Activated naive CD4-positive, alpha-beta T cell treated with anti-CD3 and anti-CD28 coated beads, Interleukin-2, amount 10 ng/mL, durations not matched to agents 7 days and 5 days (primary cell): ENCODE measurements around the gene SOCS1.
"Not testable (repeated sequence)": the region's sequence is repeated elsewhere in the genome, so short reads cannot be mapped to it uniquely, and the experiment has no call there.

Source experiments
- CTCF ChIA-PET: fragments of 350-600 bp; sonication (Branson Sonifier 250); formaldehyde crosslinking; loops from one replicate; lab custom pipeline; 2021; ENCODE audit warnings: antibody characterized with exemption; lab: Charles Lee
- DNase-seq: peaks from one replicate; pipeline ENCODE4 v3.0.0-alpha.2; 2020
- H3K27ac Mint-ChIP-seq: one replicate; pipeline ENCODE4 v1.8.0; 2021; ENCODE audit warnings: mild to moderate bottlenecking, moderate library complexity, mixed read lengths
- H3K27me3 Mint-ChIP-seq: one replicate; pipeline ENCODE4 v1.8.0; 2021; ENCODE audit warnings: mild to moderate bottlenecking, mixed read lengths
- H3K36me3 Mint-ChIP-seq: one replicate; pipeline ENCODE4 v1.8.0; 2021; ENCODE audit warnings: mixed read lengths
- H3K4me1 Mint-ChIP-seq: one replicate; pipeline ENCODE4 v1.8.0; 2021; ENCODE audit warnings: mixed read lengths
- H3K4me3 Mint-ChIP-seq: one replicate; pipeline ENCODE4 v1.8.0; 2021; ENCODE audit warnings: mild to moderate bottlenecking, moderate library complexity, mixed read lengths
- H3K9me3 Mint-ChIP-seq: one replicate; pipeline ENCODE4 v1.8.0; 2021; ENCODE audit warnings: mixed read lengths

SOCS1 gene

DNA sequence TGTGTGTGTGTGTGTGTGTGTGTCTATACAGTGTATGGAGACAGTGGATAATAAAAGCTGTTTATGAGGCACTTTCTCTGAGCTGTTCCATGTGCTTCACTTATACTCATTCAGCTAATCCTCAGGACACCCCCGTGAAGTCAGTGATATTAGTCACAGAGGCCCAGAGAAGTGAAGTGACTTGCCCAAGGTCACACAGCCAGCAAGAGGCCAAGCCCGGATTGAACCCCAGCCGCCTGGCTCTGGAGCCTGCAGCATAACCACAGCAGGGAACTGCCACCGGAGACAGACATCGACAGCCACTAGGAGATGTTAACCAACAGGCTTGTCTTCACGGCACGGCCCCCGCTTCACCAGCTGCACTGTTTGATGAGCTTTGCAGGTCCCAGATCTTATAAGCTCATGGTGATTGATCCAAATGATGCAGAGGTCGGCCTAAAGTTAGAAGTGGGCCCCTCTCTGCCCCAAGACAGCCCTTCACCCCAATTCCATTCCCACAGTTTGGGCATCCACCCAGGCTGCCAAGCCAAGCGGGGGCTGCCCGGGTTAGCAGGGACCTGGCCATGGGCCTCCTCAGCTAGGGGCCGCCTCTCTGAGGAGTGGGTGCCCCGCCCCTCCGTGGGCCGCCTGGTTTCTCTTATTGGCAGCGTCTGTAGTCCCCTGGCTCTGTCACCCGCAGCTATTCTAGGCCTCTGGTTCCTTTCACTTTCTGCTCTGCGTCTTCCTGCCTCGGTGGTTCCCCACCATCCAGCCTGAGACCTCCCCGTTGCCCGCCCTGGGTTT lies 30.9 kb downstream of the SOCS1 start:
- H3K9me3 Mint-ChIP-seq: no peaks in the 10 kb centered on the region
- H3K27ac Mint-ChIP-seq: peak overlapping the region; percentile 99
- peak; percentile 91 for DNase-seq
- peaks cover 2% of the 10 kb centered on the region for H3K36me3 Mint-ChIP-seq
- CTCF ChIA-PET: interaction anchor here (0.5 to 1.9 kb wide), 12 partner anchors 8 to 262 kb away, joined by 3 to 16 read pairs (median 4); partner anchors contain the start of gene SOCS1
- H3K4me3 Mint-ChIP-seq: peak overlapping the region; percentile 67
- no peaks in the 10 kb centered on the region for H3K27me3 Mint-ChIP-seq
- H3K4me1 Mint-ChIP-seq: peaks cover 90% of the 10 kb centered on the region

DNA sequence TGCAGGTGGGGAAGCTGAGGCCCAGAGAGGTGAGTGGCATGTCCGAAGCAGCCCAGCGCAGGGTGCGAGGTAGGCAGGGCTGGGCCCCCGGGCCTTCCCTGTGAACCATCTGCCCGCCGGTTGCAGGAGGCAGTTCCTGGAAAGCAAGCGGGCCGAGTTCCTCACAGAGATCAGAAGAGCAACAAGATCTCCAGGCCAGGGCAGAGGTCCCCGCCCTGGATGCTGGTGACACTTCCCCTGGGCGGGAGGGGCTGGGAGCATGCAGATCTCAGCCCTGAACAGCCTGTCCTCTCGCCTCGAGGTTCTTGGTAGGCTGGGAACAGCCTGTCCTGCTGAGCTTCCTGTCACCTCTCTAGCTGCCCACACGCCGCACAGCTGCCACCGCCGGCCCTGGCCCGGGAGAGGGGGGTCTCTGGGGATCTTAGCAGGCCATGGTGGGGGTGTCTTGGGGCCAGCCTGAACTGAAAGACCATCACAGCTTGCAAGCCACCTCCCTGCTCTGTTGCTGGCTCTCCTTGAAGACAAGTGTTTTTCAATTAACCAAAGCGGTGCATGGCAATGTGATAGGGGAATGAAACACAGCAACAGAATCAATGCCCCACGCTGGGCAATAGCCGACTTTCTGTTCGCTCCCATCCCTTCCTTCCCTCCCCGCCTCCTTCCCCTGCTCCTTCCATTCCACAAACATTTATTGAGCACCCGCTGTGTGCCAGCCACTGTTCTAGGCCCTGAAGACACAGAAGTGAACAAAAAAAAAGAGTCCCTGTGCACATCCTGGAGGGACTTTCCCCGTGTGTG lies 31.7 kb downstream of the SOCS1 start:
- CTCF ChIA-PET: interaction anchor here (0.7 to 1.9 kb wide), 10 partner anchors 9 to 261 kb away, joined by 3 to 16 read pairs (median 4); partner anchors contain the start of gene SOCS1
- DNase-seq: peak; percentile 88
- peak overlapping the region; percentile 99 for H3K27ac Mint-ChIP-seq

DNA sequence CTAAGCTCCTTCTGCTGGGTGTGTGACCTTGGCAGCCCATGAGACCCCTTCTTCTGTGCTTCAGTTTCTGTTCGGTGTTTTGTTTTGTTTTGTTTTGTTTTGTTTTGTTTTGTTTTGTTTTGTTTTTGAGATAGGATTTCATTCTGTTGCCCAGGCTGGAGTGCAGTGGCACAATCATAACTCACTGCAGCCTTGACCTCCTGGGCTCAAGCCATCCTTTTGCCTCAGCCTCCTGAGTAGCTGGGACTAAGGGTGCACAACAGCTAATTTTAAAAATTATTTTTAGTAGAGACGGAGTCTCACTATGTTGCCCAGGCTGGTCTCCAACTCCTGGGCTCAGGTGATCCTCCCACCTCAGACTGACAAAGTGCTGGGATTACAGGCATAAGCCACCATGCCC lies 35.5 kb downstream of the SOCS1 start:
- H3K27ac Mint-ChIP-seq, H3K4me3 Mint-ChIP-seq, DNase-seq, CTCF ChIA-PET, H3K27me3 Mint-ChIP-seq: not testable (repeated sequence)
- H3K9me3 Mint-ChIP-seq: peaks cover 25% of the 10 kb centered on the region
- peaks cover 27% of the 10 kb centered on the region for H3K36me3 Mint-ChIP-seq
- peaks cover 64% of the 10 kb centered on the region for H3K4me1 Mint-ChIP-seq

More for the DNA sequence above, 31.7 kb downstream of the SOCS1 start:
- Mint-ChIP-seq H3K4me1 (peaks cover 87% of the 10 kb centered on the region), H3K36me3 (peaks cover under 1% of the 10 kb centered on the region), H3K27me3 (no peaks in the 10 kb centered on the region), H3K9me3 (peaks cover under 1% of the 10 kb centered on the region), H3K4me3 (peak overlapping the region; percentile 67)

DNA sequence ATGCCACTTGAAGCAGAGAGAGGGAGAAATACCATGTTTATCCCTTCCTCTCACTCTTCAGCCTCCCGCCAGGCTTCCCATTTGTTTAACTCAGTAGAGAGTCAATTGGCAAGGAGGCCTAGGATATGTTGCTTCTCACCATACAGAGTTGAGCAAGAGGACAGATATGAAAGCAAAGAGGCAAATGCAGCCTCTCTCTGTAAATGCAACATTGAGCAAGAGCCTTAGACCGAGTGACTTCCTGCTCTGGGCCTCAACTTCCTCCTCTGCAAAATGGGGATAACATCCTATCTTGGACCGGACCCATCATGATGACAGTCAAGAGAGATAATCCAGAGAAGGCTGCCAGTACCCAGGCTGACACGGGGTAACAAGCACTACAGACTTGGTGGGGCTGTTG lies 36.8 kb downstream of the SOCS1 start:
- H3K36me3 Mint-ChIP-seq: peaks cover 27% of the 10 kb centered on the region
- peak overlapping the region; percentile 69 for H3K27ac Mint-ChIP-seq
- DNase-seq: no peak
- no peak overlapping the region for H3K4me3 Mint-ChIP-seq
- peaks cover 51% of the 10 kb centered on the region for H3K4me1 Mint-ChIP-seq
- no peaks in the 10 kb centered on the region for H3K27me3 Mint-ChIP-seq
- peaks cover 25% of the 10 kb centered on the region for H3K9me3 Mint-ChIP-seq
- CTCF ChIA-PET: interaction anchor here (1.6 to 3.1 kb wide), 2 partner anchors 12 to 31 kb away, joined by 4 to 19 read pairs; no protein-coding TSS in a partner anchor

DNA sequence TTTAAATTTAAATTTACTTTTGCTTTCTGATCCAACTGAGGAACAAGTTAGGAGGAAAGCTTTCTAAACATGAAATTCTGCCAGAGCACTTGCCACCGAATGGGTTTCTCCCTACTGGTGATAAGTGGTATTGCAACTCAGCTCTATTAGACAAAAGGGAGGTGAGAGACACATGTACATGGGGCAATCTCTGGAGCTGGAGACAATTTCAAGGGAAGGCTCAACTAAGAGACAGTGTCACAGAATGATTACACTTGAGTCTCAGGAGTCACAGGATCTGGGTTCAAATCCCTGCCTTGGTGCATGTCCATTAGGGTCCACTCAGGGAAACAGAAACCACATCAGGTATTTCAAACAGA lies 37.4 kb downstream of the SOCS1 start:
- Mint-ChIP-seq H3K27ac (peak overlapping the region; percentile 58), H3K27me3 (no peaks in the 10 kb centered on the region), H3K36me3 (peaks cover 27% of the 10 kb centered on the region), H3K9me3 (peaks cover 25% of the 10 kb centered on the region), H3K4me1 (peaks cover 45% of the 10 kb centered on the region), H3K4me3 (no peak overlapping the region)
- CTCF ChIA-PET: interaction anchor here (0.9 to 3.1 kb wide), 5 partner anchors 11 to 115 kb away, joined by 3 to 19 read pairs (median 4); no protein-coding TSS in a partner anchor
- no peak for DNase-seq

DNA sequence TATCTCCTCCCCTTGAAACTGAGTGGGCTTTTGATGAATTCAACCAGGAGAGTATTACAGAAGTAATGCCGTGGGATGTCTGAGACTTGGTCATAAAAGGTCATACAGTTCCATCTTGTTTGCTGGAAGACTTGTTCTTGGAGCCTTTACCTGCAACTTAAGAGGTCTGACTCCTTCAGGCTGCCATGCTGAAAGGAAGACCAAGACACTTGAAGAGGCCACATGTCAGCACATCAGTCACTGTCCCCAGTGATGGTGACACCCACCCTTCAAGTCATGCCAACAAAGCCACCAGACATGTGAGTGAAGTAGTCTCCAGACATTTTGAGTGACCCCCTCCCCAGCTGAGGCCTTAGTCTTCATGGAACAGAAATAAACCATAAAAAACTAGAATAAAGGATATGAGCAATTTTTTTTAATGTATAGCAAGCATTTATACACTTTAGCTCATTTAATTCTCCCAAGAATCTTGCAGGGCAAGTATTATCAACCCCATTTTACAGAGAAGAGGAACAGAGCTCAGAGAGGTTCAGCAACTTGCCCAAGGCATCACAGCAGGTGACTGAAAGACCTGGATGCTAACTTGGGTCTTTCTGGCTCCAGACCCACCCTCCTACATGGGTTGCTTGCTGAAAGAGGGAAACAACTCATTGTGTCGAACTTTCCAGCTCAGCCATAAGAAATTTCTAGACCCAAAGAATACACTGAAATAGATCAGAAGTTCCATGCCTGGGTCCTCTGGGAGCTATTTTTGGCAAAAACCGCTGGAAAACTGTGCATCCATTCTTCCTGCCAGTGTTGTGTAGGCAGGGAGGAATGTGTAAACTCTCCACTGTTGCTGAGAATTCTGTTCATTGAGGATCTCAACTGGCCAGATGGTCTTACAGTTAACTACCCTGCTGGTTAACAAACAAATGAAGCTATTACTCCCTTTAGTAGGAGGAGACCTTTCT lies 38.1 kb downstream of the SOCS1 start:
- no peak for DNase-seq
- Mint-ChIP-seq H3K27me3 (no peaks in the 10 kb centered on the region), H3K4me3 (no peak overlapping the region), H3K4me1 (peaks cover 39% of the 10 kb centered on the region), H3K36me3 (peaks cover 27% of the 10 kb centered on the region), H3K27ac (no peak overlapping the region), H3K9me3 (peaks cover 25% of the 10 kb centered on the region)
- CTCF ChIA-PET: interaction anchor here (0.9 to 3.1 kb wide), 5 partner anchors 11 to 114 kb away, joined by 3 to 19 read pairs (median 4); no protein-coding TSS in a partner anchor

DNA sequence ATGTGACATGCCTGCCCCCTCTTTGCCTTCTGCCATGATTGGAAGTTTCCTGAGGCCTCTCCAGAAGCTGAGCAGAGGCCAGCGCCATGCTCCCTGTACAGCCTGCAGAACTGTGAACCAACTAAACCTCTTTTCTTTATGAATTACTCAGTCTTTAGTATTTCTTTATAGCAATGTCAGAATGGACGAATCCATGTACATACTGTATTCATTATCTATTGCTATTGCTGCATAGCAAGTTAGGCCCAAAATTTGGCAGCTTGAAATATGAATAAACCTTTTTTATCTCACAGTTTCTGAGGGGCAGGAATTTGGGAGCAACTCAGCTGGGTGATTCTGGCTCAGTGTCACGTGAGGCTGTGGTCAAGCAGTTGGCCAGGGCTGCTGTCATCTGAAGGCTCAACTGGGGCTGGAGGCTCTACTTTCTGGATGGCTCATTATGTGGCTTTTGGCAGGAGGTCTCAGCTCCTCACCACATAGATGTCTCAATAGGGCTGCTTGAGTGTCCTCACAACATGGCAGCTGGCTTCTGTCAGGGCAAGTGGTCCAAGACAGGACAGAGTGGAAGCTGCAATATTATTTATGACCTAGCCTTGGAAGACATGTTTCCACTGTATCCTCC lies 40.0 kb downstream of the SOCS1 start:
- DNase-seq: no peak
- Mint-ChIP-seq H3K36me3 (peaks cover 27% of the 10 kb centered on the region), H3K9me3 (peaks cover 25% of the 10 kb centered on the region), H3K4me1 (peaks cover 28% of the 10 kb centered on the region), H3K27ac (no peak overlapping the region), H3K27me3 (peaks cover 7% of the 10 kb centered on the region), H3K4me3 (no peak overlapping the region)
- CTCF ChIA-PET: interaction anchor here (0.6 kb wide), 1 partner anchor 25 kb away, joined by 3 read pairs; no protein-coding TSS in a partner anchor

DNA sequence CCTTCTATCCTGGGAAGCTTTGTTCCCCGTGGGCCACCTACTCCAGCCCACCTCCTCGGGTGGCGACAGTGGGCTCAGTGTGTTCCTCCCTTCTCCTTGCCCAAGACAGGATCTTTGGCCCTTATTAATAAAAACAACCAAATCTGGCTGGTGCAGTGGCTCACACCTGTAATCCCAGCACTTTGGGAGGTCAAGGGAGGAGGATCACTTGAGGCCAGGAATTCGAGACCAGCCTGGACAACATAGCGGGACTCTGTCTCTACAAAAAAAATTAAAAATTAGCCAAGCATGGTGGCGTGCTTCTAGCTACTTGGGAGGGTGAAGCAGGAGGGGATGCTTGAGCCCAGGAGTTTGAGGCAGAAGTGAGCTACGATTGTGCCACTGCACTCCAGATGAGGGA lies 42.2 kb downstream of the SOCS1 start:
- DNase-seq: no peak
- H3K9me3 Mint-ChIP-seq: peaks cover 19% of the 10 kb centered on the region
- peaks cover 12% of the 10 kb centered on the region for H3K4me1 Mint-ChIP-seq
- peaks cover 23% of the 10 kb centered on the region for H3K36me3 Mint-ChIP-seq
- CTCF ChIA-PET: no interaction called here
- no peak overlapping the region for H3K27ac Mint-ChIP-seq
- H3K4me3 Mint-ChIP-seq: no peak overlapping the region
- peaks cover 17% of the 10 kb centered on the region for H3K27me3 Mint-ChIP-seq

DNA sequence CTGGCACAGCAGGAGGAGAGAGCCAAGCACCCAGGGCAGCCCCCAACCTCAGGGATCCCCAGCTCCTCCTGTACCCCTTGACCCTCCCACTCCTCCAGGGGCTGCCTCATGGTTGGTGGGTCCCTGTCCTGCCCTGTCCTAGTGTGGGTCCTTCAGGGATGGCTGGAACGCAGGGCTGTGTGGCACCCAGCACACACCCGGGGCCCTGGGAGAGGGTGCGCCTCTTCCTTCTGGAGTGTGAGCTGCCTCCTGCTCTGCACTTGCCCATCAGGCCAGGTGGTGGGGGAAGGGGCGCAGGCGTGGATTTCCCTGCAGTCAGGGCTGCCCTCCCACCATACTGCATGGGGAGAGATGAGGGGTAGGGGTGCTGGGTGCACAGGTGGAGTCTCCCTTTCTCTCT lies 42.6 kb downstream of the SOCS1 start:
- H3K9me3 Mint-ChIP-seq: peaks cover 18% of the 10 kb centered on the region
- H3K27me3 Mint-ChIP-seq: peaks cover 17% of the 10 kb centered on the region
- CTCF ChIA-PET: no interaction called here
- no peak overlapping the region for H3K27ac Mint-ChIP-seq
- peaks cover 8% of the 10 kb centered on the region for H3K4me1 Mint-ChIP-seq
- H3K4me3 Mint-ChIP-seq: no peak overlapping the region
- H3K36me3 Mint-ChIP-seq: peaks cover 19% of the 10 kb centered on the region
- no peak for DNase-seq

DNA sequence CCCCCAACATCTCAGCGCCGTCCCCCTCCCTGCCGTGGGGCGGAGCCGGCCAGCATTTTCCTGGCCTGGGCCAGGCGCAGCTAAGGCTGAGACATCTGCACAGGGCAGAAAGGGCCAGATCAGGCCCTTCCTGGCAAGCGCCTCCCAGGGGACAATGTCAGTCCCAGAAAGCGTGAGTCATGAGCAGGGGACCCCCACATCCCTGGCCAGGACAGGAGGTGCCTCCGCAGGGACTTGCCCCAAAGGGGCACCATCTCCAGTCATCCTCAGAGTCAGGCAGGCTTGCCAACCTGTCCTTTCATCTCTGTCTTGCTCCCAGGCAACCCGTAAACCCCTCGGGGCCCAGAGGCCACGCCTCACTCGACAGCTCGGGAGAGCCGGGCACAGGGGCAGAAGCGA lies 43.2 kb downstream of the SOCS1 start:
- H3K27ac Mint-ChIP-seq: no peak overlapping the region
- CTCF ChIA-PET: no interaction called here
- peaks cover 19% of the 10 kb centered on the region for H3K9me3 Mint-ChIP-seq
- H3K4me3 Mint-ChIP-seq: no peak overlapping the region
- H3K4me1 Mint-ChIP-seq: peaks cover 8% of the 10 kb centered on the region
- H3K27me3 Mint-ChIP-seq: peaks cover 17% of the 10 kb centered on the region
- DNase-seq: no peak
- peaks cover 18% of the 10 kb centered on the region for H3K36me3 Mint-ChIP-seq

DNA sequence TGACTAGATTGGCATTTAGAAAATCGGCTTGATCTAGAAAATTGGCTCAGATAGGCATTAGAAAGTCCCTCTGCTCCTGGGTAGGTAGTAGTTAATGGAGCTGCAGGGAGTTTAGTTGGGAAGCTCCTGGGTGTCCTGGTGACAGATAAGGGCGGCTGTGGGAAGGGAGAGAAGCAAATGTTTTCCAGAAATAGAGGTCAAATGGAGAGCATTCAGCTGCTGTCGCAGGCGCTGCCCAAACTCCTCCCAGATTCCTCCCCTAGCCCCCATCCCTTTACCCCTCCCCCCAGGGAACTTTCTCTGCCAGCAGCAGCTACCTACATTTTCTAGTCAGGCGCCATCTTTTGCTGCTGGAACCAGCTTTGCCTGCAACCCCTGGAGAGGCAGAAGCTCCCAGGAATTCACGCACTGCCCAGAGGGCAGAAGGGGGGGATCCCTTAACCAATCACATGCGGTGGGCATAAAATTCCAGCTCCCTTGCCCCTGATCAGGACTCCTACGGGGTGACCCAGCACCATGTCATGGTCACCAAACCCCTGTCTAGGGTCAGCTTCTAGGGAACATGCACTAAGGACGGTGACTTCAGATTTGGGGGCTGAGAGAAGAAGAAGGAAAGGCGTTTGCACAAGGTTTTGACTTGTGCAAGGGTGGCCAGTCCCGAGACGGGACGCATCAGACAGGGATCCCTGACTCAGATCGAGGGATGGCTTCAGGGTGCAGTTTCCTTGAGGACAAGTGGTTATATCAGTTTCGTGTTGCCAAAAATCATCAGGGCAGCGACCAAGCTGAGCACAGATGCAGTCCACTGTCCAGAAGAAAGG lies 43.8 kb downstream of the SOCS1 start:
- no peak for DNase-seq
- peaks cover 17% of the 10 kb centered on the region for H3K27me3 Mint-ChIP-seq
- no peak overlapping the region for H3K4me3 Mint-ChIP-seq
- H3K9me3 Mint-ChIP-seq: peaks cover 21% of the 10 kb centered on the region
- CTCF ChIA-PET: interaction anchor here (0.7 kb wide), 1 partner anchor 244 kb away, joined by 4 read pairs; no protein-coding TSS in a partner anchor
- H3K27ac Mint-ChIP-seq: peak overlapping the region; percentile 37
- peaks cover 8% of the 10 kb centered on the region for H3K4me1 Mint-ChIP-seq
- peaks cover 18% of the 10 kb centered on the region for H3K36me3 Mint-ChIP-seq

DNA sequence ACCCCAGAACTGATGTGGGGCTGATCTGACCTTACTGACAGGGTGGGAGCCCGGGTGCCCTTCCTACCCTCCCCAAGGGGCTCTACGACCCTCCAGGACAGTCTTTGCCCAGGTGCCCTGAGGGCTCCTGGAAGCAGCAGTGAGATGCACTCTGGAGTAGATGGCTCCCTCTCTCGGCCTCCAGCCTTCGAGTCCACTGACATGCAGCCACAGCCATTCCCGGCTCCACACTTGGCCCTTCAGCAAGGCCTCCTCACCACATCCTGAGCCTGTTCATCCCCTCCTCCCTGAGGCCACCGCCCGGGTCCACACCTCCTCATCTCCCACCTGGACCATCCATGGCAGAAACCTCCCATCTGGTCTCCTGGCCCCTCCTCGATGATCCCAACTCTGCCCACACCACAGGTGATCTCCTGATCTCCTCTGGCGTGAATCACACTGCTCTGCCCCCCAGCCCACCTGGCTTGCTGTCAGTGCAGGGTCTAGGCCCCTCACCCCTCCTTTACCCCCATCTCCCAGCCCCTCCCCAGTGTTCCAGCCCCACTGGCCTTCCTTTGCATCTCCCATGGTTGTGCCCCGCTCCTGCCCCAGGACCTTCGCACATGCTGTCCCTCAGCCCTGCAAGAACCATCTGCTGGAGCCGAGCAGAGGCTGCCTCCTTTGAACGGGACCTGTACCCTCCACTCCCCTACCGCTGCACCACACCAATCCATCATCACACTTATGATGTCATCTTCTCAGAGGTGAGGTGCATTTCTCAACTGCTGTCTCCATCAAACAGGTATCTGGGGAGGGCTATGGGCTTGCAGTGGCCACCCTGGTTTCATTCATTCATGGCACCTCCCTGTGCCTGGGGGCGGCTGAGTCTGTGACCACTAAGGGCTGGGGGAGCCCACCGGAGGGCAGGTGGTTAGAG lies 44.7 kb downstream of the SOCS1 start:
- H3K4me3 Mint-ChIP-seq: no peak overlapping the region
- no peak overlapping the region for H3K27ac Mint-ChIP-seq
- H3K36me3 Mint-ChIP-seq: peaks cover 17% of the 10 kb centered on the region
- CTCF ChIA-PET: no interaction called here
- DNase-seq: no peak
- peaks cover 17% of the 10 kb centered on the region for H3K27me3 Mint-ChIP-seq
- H3K9me3 Mint-ChIP-seq: peaks cover 20% of the 10 kb centered on the region
- peaks cover 17% of the 10 kb centered on the region for H3K4me1 Mint-ChIP-seq
